ENCODE data around the gene KCTD4.
"Not testable (repeated sequence)": the region's sequence is repeated elsewhere in the genome, so short reads cannot be mapped to it uniquely, and the experiment has no call there.

KCTD4 gene

GRCh38 chr13:45207319-45207718 is 6.5 kb upstream of the KCTD4 start:
- H3K4me1 ChIP-seq (ENCODE audit: control insufficient read depth, insufficient read depth, low read length): peaks cover 18% of the 10 kb centered on the region
- H3K27me3 ChIP-seq (ENCODE audit: control insufficient read depth, insufficient read depth, low read length): no peaks in the 10 kb centered on the region
- no peak overlapping the region for H3K4me3 ChIP-seq (ENCODE audit: low read length)
- H3K27ac ChIP-seq (ENCODE audit: low read depth, low read length): peak overlapping the region; percentile 79
- H3K36me3 ChIP-seq (ENCODE audit: control insufficient read depth, insufficient read depth, low read length): peaks cover 3% of the 10 kb centered on the region
- no peak overlapping the region for H3K9ac ChIP-seq (ENCODE audit: low read length)

DNA sequence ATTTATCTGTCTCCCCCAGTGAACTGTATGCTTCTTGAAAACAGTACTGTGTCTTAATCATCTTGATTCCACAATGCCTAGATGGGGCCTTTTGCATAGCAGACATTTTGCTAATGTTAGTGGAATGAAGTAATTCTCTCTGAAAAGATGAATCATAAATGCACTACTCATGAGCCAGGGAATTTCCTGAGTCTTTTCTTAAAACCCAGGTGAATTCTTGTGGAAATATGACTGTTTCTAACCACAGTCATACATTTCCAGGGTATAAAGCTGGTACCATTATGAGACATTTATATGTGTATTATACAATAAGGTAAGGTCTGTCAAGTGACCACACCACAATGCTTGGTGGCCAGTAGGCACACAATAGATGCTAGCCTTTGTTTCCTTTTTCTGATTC is 5.5 kb upstream of the KCTD4 start:
- Histone ChIP-seq H3K27ac (ENCODE audit: low read depth, low read length) (peak overlapping the region; percentile 79), H3K9ac (ENCODE audit: low read length) (no peak overlapping the region), H3K4me3 (ENCODE audit: low read length) (no peak overlapping the region), H3K4me1 (ENCODE audit: control insufficient read depth, insufficient read depth, low read length) (peaks cover 18% of the 10 kb centered on the region), H3K36me3 (ENCODE audit: control insufficient read depth, insufficient read depth, low read length) (peaks cover 3% of the 10 kb centered on the region), H3K27me3 (ENCODE audit: control insufficient read depth, insufficient read depth, low read length) (no peaks in the 10 kb centered on the region)

- H3K27me3 ChIP-seq (ENCODE audit: control insufficient read depth, insufficient read depth, low read length): no peaks in the 10 kb centered on the region
- H3K27ac ChIP-seq (ENCODE audit: low read depth, low read length): no peak overlapping the region
- peaks cover 2% of the 10 kb centered on the region for H3K36me3 ChIP-seq (ENCODE audit: control insufficient read depth, insufficient read depth, low read length)
- no peak overlapping the region for H3K4me3 ChIP-seq (ENCODE audit: low read length)
- H3K4me1 ChIP-seq (ENCODE audit: control insufficient read depth, insufficient read depth, low read length): peaks cover 18% of the 10 kb centered on the region
- H3K9ac ChIP-seq (ENCODE audit: low read length): no peak overlapping the region
These were observed 4.3 kb upstream of the KCTD4 start for GRCh38 chr13:45205124-45205523.

- Histone ChIP-seq H3K27me3 (ENCODE audit: control insufficient read depth, insufficient read depth, low read length) (no peaks in the 10 kb centered on the region), H3K9ac (ENCODE audit: low read length) (no peak overlapping the region), H3K27ac (ENCODE audit: low read depth, low read length) (no peak overlapping the region), H3K36me3 (ENCODE audit: control insufficient read depth, insufficient read depth, low read length) (no peaks in the 10 kb centered on the region), H3K4me1 (ENCODE audit: control insufficient read depth, insufficient read depth, low read length) (peaks cover 16% of the 10 kb centered on the region), H3K4me3 (ENCODE audit: low read length) (no peak overlapping the region)
These were observed 1.1 kb downstream of the KCTD4 start for GRCh38 chr13:45199711-45200110.

GRCh38 chr13:45198924-45199323 is 1.9 kb downstream of the KCTD4 start:
- Histone ChIP-seq H3K9ac (ENCODE audit: low read length) (no peak overlapping the region), H3K27me3 (ENCODE audit: control insufficient read depth, insufficient read depth, low read length) (no peaks in the 10 kb centered on the region), H3K4me1 (ENCODE audit: control insufficient read depth, insufficient read depth, low read length) (peaks cover 16% of the 10 kb centered on the region), H3K27ac (ENCODE audit: low read depth, low read length) (no peak overlapping the region), H3K4me3 (ENCODE audit: low read length) (no peak overlapping the region), H3K36me3 (ENCODE audit: control insufficient read depth, insufficient read depth, low read length) (no peaks in the 10 kb centered on the region)

DNA sequence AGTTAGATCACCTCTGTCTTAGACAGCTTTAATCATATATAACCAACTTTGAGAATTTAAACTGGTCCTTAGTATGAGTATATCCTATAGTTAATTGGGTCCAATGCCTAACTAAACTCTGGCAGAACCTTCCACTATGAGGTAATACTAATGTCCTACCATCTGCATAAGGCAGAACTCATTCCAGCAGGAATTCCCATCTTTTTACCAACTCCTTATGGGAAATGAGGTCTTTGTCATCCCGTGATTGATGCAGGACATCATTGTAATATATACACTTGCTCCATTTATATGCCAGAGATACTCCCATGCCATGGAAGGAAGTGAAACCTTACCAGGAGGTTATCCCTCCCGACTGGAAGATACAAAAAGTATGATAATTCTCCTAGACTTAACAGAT is 2.8 kb downstream of the KCTD4 start:
- no peaks in the 10 kb centered on the region for H3K36me3 ChIP-seq (ENCODE audit: control insufficient read depth, insufficient read depth, low read length)
- H3K4me1 ChIP-seq (ENCODE audit: control insufficient read depth, insufficient read depth, low read length): peaks cover 16% of the 10 kb centered on the region
- H3K4me3 ChIP-seq (ENCODE audit: low read length): no peak overlapping the region
- H3K9ac ChIP-seq (ENCODE audit: low read length): no peak overlapping the region
- no peaks in the 10 kb centered on the region for H3K27me3 ChIP-seq (ENCODE audit: control insufficient read depth, insufficient read depth, low read length)
- H3K27ac ChIP-seq (ENCODE audit: low read depth, low read length): peak overlapping the region; percentile 27

- H3K9ac ChIP-seq (ENCODE audit: low read length): no peak overlapping the region
- no peak overlapping the region for H3K4me3 ChIP-seq (ENCODE audit: low read length)
- H3K27ac ChIP-seq (ENCODE audit: low read depth, low read length): no peak overlapping the region
- H3K36me3 ChIP-seq (ENCODE audit: control insufficient read depth, insufficient read depth, low read length): no peaks in the 10 kb centered on the region
- H3K27me3 ChIP-seq (ENCODE audit: control insufficient read depth, insufficient read depth, low read length): no peaks in the 10 kb centered on the region
- H3K4me1 ChIP-seq (ENCODE audit: control insufficient read depth, insufficient read depth, low read length): peaks cover 16% of the 10 kb centered on the region
These were observed 4.2 kb downstream of the KCTD4 start for GRCh38 chr13:45196622-45197021.

- Histone ChIP-seq H3K27ac (ENCODE audit: low read depth, low read length) (no peak overlapping the region), H3K4me1 (ENCODE audit: control insufficient read depth, insufficient read depth, low read length) (peaks cover 16% of the 10 kb centered on the region), H3K27me3 (ENCODE audit: control insufficient read depth, insufficient read depth, low read length) (no peaks in the 10 kb centered on the region), H3K9ac (ENCODE audit: low read length) (no peak overlapping the region), H3K36me3 (ENCODE audit: control insufficient read depth, insufficient read depth, low read length) (no peaks in the 10 kb centered on the region), H3K4me3 (ENCODE audit: low read length) (no peak overlapping the region)
These were observed 4.7 kb downstream of the KCTD4 start for GRCh38 chr13:45196096-45196495.

DNA sequence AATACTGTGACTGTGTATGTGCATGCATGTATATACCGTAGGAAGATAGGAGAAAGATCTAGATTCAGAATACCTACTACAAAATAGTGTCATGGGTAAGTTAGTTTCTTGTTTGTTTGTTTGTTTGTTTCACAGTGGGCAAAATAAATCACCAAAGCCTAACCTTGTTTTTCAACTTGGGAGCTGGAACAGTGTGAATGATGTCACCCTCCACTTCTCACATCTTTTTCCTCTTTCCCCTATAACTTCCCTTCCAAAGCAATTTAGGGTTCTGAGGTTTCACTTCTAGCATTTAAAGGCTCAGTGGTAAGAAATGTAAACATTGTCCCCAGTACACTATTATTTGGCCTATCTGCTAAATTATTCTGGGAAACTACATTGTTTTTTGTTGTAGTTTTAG is 5.4 kb downstream of the KCTD4 start:
- Histone ChIP-seq H3K9ac (ENCODE audit: low read length) (no peak overlapping the region), H3K27me3 (ENCODE audit: control insufficient read depth, insufficient read depth, low read length) (no peaks in the 10 kb centered on the region), H3K4me1 (ENCODE audit: control insufficient read depth, insufficient read depth, low read length) (peaks cover 16% of the 10 kb centered on the region), H3K27ac (ENCODE audit: low read depth, low read length) (no peak overlapping the region), H3K36me3 (ENCODE audit: control insufficient read depth, insufficient read depth, low read length) (no peaks in the 10 kb centered on the region), H3K4me3 (ENCODE audit: low read length) (no peak overlapping the region)

GRCh38 chr13:45194081-45194939 is 6.5 kb downstream of the KCTD4 start:
- no peak overlapping the region for H3K9ac ChIP-seq (ENCODE audit: low read length)

DNA sequence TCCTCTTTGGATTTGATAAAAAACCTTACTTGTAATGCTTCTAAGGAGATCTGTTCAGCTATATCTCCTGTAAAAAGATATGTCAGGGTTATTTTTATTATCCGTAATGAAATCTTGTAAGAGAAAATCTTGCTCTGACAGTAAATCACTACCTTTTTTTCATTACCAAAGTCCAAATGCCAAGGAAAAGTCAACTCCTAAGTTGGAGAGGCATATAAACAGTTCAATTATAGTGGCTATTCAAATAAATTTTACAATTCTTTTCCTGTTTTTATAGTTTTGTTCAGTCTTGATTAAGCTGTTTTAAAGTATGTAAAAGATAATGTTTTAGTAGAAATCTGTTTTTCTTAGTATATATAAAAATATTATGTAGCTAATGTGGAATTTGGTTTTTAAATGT is 9.0 kb downstream of the KCTD4 start:
- Histone ChIP-seq H3K4me3 (ENCODE audit: low read length) (no peak overlapping the region), H3K27ac (ENCODE audit: low read depth, low read length) (no peak overlapping the region), H3K27me3 (ENCODE audit: control insufficient read depth, insufficient read depth, low read length) (no peaks in the 10 kb centered on the region), H3K9ac (ENCODE audit: low read length) (no peak overlapping the region), H3K36me3 (ENCODE audit: control insufficient read depth, insufficient read depth, low read length) (no peaks in the 10 kb centered on the region), H3K4me1 (ENCODE audit: control insufficient read depth, insufficient read depth, low read length) (peaks cover 3% of the 10 kb centered on the region)

More at GRCh38 chr13:45194081-45194939, 6.5 kb downstream of the KCTD4 start:
- H3K36me3 ChIP-seq (ENCODE audit: control insufficient read depth, insufficient read depth, low read length): no peaks in the 10 kb centered on the region
- no peaks in the 10 kb centered on the region for H3K27me3 ChIP-seq (ENCODE audit: control insufficient read depth, insufficient read depth, low read length)
- peak overlapping the region; percentile 18 for H3K4me3 ChIP-seq (ENCODE audit: low read length)
- peak overlapping the region; percentile 41 for H3K27ac ChIP-seq (ENCODE audit: low read depth, low read length)
- peaks cover 16% of the 10 kb centered on the region for H3K4me1 ChIP-seq (ENCODE audit: control insufficient read depth, insufficient read depth, low read length)

- not testable (repeated sequence) for H3K4me1 ChIP-seq (ENCODE audit: control insufficient read depth, insufficient read depth, low read length); H3K36me3 ChIP-seq (ENCODE audit: control insufficient read depth, insufficient read depth, low read length); H3K9ac ChIP-seq (ENCODE audit: low read length); H3K4me3 ChIP-seq (ENCODE audit: low read length); H3K27me3 ChIP-seq (ENCODE audit: control insufficient read depth, insufficient read depth, low read length); H3K27ac ChIP-seq (ENCODE audit: low read depth, low read length)
These were observed 11.3 kb downstream of the KCTD4 start for GRCh38 chr13:45189511-45189910.

GRCh38 chr13:45189077-45189476 is 11.8 kb downstream of the KCTD4 start:
- not testable (repeated sequence) for H3K36me3 ChIP-seq (ENCODE audit: control insufficient read depth, insufficient read depth, low read length); H3K4me1 ChIP-seq (ENCODE audit: control insufficient read depth, insufficient read depth, low read length); H3K9ac ChIP-seq (ENCODE audit: low read length); H3K4me3 ChIP-seq (ENCODE audit: low read length); H3K27me3 ChIP-seq (ENCODE audit: control insufficient read depth, insufficient read depth, low read length); H3K27ac ChIP-seq (ENCODE audit: low read depth, low read length)

Data from rectal smooth muscle tissue (tissue), 1 donor.